ENCODE data around the gene RASL10B.

The RASL10B gene, protein sequence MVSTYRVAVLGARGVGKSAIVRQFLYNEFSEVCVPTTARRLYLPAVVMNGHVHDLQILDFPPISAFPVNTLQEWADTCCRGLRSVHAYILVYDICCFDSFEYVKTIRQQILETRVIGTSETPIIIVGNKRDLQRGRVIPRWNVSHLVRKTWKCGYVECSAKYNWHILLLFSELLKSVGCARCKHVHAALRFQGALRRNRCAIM

DNA sequence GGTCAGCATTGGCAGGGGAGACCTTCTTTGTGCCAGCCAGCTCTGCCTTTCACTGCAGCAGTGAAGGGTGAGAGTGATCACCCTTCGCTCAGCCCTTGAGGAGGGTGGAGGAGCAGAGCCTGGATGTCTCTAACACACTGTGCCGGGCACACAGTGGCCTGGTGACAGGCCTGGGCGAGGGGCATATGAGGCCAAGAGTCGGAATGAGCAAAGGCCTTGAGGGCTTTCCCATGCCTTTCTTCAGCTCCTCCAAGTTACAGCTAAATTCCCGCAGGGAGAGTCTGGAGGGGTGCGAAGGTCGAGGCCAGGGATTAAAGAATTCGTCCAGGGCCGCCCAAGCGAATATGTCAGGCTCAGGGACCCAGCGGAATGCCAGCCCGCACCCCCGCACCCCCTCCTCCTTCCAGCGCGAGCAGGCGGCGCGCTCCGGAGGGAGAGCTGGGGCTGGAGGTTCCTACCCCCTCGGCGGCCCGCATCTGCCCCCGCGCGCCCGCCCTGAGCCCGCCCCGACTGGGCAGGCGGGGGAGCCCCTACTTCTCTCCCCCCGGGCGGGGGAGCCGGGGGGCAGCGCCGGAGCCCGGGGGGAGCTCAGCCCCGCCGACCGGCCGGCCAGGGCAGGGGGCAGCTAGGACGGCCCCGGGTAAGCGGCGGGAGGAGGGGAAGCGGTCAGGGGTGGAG lies at the start of gene RASL10B:
RASL10B (plus strand) TSS at position 401 of the 678 bp plus-strand sequence. CDS start 3,546 bp downstream, outside the sequence.
- Histone ChIP-seq H3K9me2 (replicated peaks; ENCODE audit: insufficient read depth, low read length) (no peaks in the 10 kb centered on the region), H3K27me3 (ENCODE audit: low read length) (no peaks in the 10 kb centered on the region), H3K36me3 (ENCODE audit: low read length) (no peaks in the 10 kb centered on the region), H3K79me2 (ENCODE audit: insufficient read depth, low read length) (no peaks in the 10 kb centered on the region), H4K20me1 (ENCODE audit: low read depth, low read length) (no peaks in the 10 kb centered on the region), H3K4me3 (ENCODE audit: insufficient read depth, low read length, poor library complexity, severe bottlenecking) (peak within 1 kb of the TSS; percentile 54), H2AFZ (ENCODE audit: low read depth, low read length, severe bottlenecking) (peak within 1 kb of the TSS; percentile 1), H3K9ac (ENCODE audit: low read length) (peak within 1 kb of the TSS; percentile 44), H3K9me3 (ENCODE audit: insufficient read depth, low read length) (no peaks in the 10 kb centered on the region), H3K4me2 (ENCODE audit: low read depth, low read length, poor library complexity, severe bottlenecking) (peak within 1 kb of the TSS; percentile 45), H3K27ac (ENCODE audit: low read depth, low read length) (no peak within 1 kb of the TSS), H3F3A (ENCODE audit: insufficient read depth) (no peaks in the 10 kb centered on the region)
- TF ChIP-seq, protein P1, sequence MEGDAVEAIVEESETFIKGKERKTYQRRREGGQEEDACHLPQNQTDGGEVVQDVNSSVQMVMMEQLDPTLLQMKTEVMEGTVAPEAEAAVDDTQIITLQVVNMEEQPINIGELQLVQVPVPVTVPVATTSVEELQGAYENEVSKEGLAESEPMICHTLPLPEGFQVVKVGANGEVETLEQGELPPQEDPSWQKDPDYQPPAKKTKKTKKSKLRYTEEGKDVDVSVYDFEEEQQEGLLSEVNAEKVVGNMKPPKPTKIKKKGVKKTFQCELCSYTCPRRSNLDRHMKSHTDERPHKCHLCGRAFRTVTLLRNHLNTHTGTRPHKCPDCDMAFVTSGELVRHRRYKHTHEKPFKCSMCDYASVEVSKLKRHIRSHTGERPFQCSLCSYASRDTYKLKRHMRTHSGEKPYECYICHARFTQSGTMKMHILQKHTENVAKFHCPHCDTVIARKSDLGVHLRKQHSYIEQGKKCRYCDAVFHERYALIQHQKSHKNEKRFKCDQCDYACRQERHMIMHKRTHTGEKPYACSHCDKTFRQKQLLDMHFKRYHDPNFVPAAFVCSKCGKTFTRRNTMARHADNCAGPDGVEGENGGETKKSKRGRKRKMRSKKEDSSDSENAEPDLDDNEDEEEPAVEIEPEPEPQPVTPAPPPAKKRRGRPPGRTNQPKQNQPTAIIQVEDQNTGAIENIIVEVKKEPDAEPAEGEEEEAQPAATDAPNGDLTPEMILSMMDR (IDR thresholded peaks at IDR 0.05; ENCODE audit: insufficient read depth, low read length, poor library complexity, severe bottlenecking), result no peak
- TF ChIP-seq EZH2phosphoT487 (conservative IDR thresholded peaks at IDR 0.05; ENCODE audit: low read length), result no peak

DNA sequence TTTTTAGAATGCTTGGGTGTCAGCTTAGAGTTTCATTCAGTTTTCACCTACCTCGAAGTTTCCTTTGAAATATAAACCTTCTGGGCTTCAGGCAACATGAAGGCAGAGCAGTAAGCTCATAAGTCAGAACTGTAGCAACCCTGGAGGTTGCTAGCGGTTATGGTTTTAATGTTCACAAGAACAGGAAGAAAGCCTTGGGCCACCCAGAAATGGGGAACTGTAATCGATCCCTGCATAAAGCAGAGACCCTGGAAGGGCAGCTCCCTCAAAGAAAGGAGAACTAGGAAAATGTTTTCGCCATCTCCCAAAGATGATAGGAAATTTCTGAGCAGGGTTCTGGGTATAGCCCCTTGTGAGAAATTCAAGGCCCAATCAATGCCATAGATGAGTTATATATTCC lies 47.8 kb upstream of the RASL10B start:
- Histone ChIP-seq H3K9me3 (ENCODE audit: insufficient read depth, low read length) (no peaks in the 10 kb centered on the region), H2AFZ (ENCODE audit: low read depth, low read length, severe bottlenecking) (no peak overlapping the region), H3F3A (ENCODE audit: insufficient read depth) (no peaks in the 10 kb centered on the region), H3K27ac (ENCODE audit: low read depth, low read length) (no peak overlapping the region), H3K9ac (ENCODE audit: low read length) (no peak overlapping the region), H3K9me2 (replicated peaks; ENCODE audit: insufficient read depth, low read length) (no peaks in the 10 kb centered on the region), H3K36me3 (ENCODE audit: low read length) (0 out of 2 replicates have a peak, but pooled peaks cover 12% of the 10 kb centered on the region), H3K79me2 (ENCODE audit: insufficient read depth, low read length) (no peaks in the 10 kb centered on the region), H3K4me2 (ENCODE audit: low read depth, low read length, poor library complexity, severe bottlenecking) (no peak overlapping the region), H3K27me3 (ENCODE audit: low read length) (no peaks in the 10 kb centered on the region), H3K4me3 (ENCODE audit: insufficient read depth, low read length, poor library complexity, severe bottlenecking) (no peak overlapping the region), H4K20me1 (ENCODE audit: low read depth, low read length) (no peaks in the 10 kb centered on the region)
- no peak for TF ChIP-seq EZH2phosphoT487 (conservative IDR thresholded peaks at IDR 0.05; ENCODE audit: low read length)
- TF ChIP-seq, protein P1 (IDR thresholded peaks at IDR 0.05; ENCODE audit: insufficient read depth, low read length, poor library complexity, severe bottlenecking), result no peak

DNA sequence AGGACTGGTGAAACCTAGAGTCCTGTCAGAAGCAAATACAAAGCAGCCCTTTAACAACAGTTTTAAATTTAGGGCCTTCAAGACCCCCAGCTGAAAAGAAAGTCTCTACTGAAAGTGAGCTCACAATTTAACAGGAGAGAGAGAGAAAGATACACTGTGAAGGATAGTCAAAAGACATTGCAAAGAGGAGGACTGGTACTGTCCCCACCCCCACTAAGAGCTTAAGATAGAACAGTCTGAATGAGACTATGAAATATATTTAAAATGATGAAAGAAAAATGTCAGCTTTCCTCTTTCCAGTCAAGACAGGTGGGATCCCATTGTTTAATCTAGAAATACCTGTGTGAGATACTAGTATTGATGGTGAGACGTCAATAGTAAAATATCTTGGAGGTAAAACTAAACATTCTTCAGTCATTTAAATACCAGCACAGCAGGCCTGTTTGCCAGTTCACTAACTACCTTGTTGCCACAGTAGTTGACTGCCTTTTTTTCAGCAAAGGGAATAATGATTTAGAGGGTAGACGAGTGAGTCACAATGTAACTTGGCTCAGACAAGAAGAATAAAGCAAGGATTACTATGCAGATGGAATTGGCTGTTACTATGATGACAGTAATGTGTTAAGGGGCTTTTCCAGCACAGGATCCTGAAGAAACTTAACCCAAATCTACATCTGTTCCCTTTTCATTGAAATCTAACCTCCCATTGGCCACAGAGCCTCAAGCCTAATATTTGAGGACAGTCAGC lies 47.2 kb upstream of the RASL10B start:
- no peaks in the 10 kb centered on the region for H3K9me2 ChIP-seq (replicated peaks; ENCODE audit: insufficient read depth, low read length)
- TF ChIP-seq EZH2phosphoT487 (conservative IDR thresholded peaks at IDR 0.05; ENCODE audit: low read length), result no peak
- H4K20me1 ChIP-seq (ENCODE audit: low read depth, low read length), result no peaks in the 10 kb centered on the region
- H3F3A ChIP-seq (ENCODE audit: insufficient read depth), result no peaks in the 10 kb centered on the region
- H3K27me3 ChIP-seq (ENCODE audit: low read length), result no peaks in the 10 kb centered on the region
- no peak overlapping the region for H2AFZ ChIP-seq (ENCODE audit: low read depth, low read length, severe bottlenecking)
- no peaks in the 10 kb centered on the region for H3K9me3 ChIP-seq (ENCODE audit: insufficient read depth, low read length)
- H3K4me3 ChIP-seq (ENCODE audit: insufficient read depth, low read length, poor library complexity, severe bottlenecking), result no peak overlapping the region
- H3K4me2 ChIP-seq (ENCODE audit: low read depth, low read length, poor library complexity, severe bottlenecking), result no peak overlapping the region
- H3K9ac ChIP-seq (ENCODE audit: low read length), result no peak overlapping the region
- H3K36me3 ChIP-seq (ENCODE audit: low read length), result 0 out of 2 replicates have a peak, but pooled peaks cover 12% of the 10 kb centered on the region
- no peaks in the 10 kb centered on the region for H3K79me2 ChIP-seq (ENCODE audit: insufficient read depth, low read length)
- no peak overlapping the region for H3K27ac ChIP-seq (ENCODE audit: low read depth, low read length)

Data from SU-DHL-6 (cell line).